Measurements from ENCODE around the gene ABCA8.

The ABCA8 gene

GRCh38 chr17:68853439-68853838 lies 101.8 kb downstream of the ABCA8 start:
- DNase-seq = no peak
- Histone ChIP-seq H3K36me3 (ENCODE audit: control insufficient read depth in 4 of 4, insufficient read depth in 4 of 4, low read length in 3 of 4) (no peaks in the 10 kb centered on the region), H3K4me3 (ENCODE audit: control insufficient read depth in 1 of 7, extremely low read depth in 1 of 7, insufficient read depth in 4 of 7, low read depth in 2 of 7, low read length in 6 of 7) (no peak overlapping the region), H3K27ac (ENCODE audit: insufficient read depth in 1 of 2, low read depth in 1 of 2, low read length in 2 of 2, poor library complexity in 1 of 2, severe bottlenecking in 2 of 2) (no peak overlapping the region), H3K9me3 (ENCODE audit: control extremely low read depth in 1 of 5, control insufficient read depth in 4 of 5, insufficient read depth in 2 of 5, low read depth in 1 of 5, low read length in 4 of 5) (peaks cover 2 to 9% (median 2%) of the 10 kb centered on the region in 5 experiments), H3K4me1 (ENCODE audit: control extremely low read depth in 1 of 4, control insufficient read depth in 4 of 4, insufficient read depth in 4 of 4, low read length in 3 of 4) (no peaks in the 10 kb centered on the region), H3K27me3 (replicated peaks in 2 of 5; ENCODE audit: control insufficient read depth in 4 of 5, insufficient read depth in 5 of 5, low read length in 4 of 5) (no peaks in the 10 kb centered on the region)
- WGBS (ENCODE audit: insufficient coverage) = 89% methylated on average over 2 of the region's 4 CpGs
- POLR2A ChIA-PET = no interaction called here
- CTCF ChIA-PET = no interaction called here

DNA sequence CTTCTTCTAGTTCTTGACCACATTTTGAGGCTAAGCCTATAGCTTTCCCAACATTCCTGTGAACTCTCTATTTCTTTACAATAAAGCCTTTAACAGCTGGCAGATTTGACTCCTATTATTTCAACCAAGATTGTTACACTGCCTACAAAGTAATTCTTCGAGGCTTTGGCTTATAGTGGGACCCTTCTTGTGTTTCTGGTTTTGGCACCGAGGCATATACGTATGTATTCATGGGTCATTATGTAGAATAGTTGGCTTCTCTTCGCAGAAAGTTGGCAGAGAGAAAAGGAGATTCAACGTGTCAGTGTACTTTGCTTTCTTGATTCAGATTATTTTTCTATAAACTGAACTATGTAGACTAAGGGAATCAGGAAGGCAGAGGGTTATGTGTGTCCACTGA lies 102.2 kb downstream of the ABCA8 start:
- Histone ChIP-seq H3K27ac (ENCODE audit: insufficient read depth in 1 of 2, low read depth in 1 of 2, low read length in 2 of 2, poor library complexity in 1 of 2, severe bottlenecking in 2 of 2) (no peak overlapping the region), H3K27me3 (replicated peaks in 2 of 5; ENCODE audit: control insufficient read depth in 4 of 5, insufficient read depth in 5 of 5, low read length in 4 of 5) (no peaks in the 10 kb centered on the region), H3K9me3 (ENCODE audit: control extremely low read depth in 1 of 5, control insufficient read depth in 4 of 5, insufficient read depth in 2 of 5, low read depth in 1 of 5, low read length in 4 of 5) (peaks cover 0 to 5% (median 2%) of the 10 kb centered on the region in 5 experiments), H3K36me3 (ENCODE audit: control insufficient read depth in 4 of 4, insufficient read depth in 4 of 4, low read length in 3 of 4) (no peaks in the 10 kb centered on the region), H3K4me3 (ENCODE audit: control insufficient read depth in 1 of 7, extremely low read depth in 1 of 7, insufficient read depth in 4 of 7, low read depth in 2 of 7, low read length in 6 of 7) (no peak overlapping the region), H3K4me1 (ENCODE audit: control extremely low read depth in 1 of 4, control insufficient read depth in 4 of 4, insufficient read depth in 4 of 4, low read length in 3 of 4) (no peaks in the 10 kb centered on the region)
- ChIA-PET POLR2A (no interaction called here), CTCF (no interaction called here)
- 93% methylated on average over 5 of the region's 5 CpGs for WGBS (ENCODE audit: insufficient coverage)
- no peak for DNase-seq

DNA sequence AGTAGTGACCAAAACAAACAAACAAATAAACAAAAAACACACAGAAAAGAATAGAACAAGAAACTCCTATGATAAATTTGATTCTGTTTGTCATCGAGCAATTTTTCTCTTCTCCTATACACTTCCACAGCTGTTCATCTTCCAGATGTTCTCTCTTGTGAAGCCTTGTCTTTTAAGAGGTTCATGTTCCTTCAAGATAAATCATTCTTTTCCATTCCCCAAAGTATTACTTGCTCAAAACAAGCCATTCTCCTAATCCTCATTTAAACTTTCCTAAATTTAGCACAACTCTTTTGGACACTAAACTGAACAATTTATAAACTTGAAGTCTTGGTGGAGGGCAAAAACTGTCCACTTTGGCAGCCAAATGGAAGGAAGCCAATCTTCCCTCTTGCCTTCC lies 103.3 kb downstream of the ABCA8 start:
- Histone ChIP-seq H3K27me3 (replicated peaks in 2 of 5; ENCODE audit: control insufficient read depth in 4 of 5, insufficient read depth in 5 of 5, low read length in 4 of 5) (no peaks in the 10 kb centered on the region), H3K36me3 (ENCODE audit: control insufficient read depth in 4 of 4, insufficient read depth in 4 of 4, low read length in 3 of 4) (no peaks in the 10 kb centered on the region), H3K27ac (ENCODE audit: insufficient read depth in 1 of 2, low read depth in 1 of 2, low read length in 2 of 2, poor library complexity in 1 of 2, severe bottlenecking in 2 of 2) (no peak overlapping the region), H3K9me3 (ENCODE audit: control extremely low read depth in 1 of 5, control insufficient read depth in 4 of 5, insufficient read depth in 2 of 5, low read depth in 1 of 5, low read length in 4 of 5) (peaks cover 0 to 2% (median 0%) of the 10 kb centered on the region in 5 experiments), H3K4me1 (ENCODE audit: control extremely low read depth in 1 of 4, control insufficient read depth in 4 of 4, insufficient read depth in 4 of 4, low read length in 3 of 4) (no peaks in the 10 kb centered on the region), H3K4me3 (ENCODE audit: control insufficient read depth in 1 of 7, extremely low read depth in 1 of 7, insufficient read depth in 4 of 7, low read depth in 2 of 7, low read length in 6 of 7) (no peak overlapping the region)
- DNase-seq = no peak
- ChIA-PET POLR2A (no interaction called here), CTCF (no interaction called here)
- WGBS (ENCODE audit: insufficient coverage) = 100% methylated on average over 1 of the region's 1 CpG

DNA sequence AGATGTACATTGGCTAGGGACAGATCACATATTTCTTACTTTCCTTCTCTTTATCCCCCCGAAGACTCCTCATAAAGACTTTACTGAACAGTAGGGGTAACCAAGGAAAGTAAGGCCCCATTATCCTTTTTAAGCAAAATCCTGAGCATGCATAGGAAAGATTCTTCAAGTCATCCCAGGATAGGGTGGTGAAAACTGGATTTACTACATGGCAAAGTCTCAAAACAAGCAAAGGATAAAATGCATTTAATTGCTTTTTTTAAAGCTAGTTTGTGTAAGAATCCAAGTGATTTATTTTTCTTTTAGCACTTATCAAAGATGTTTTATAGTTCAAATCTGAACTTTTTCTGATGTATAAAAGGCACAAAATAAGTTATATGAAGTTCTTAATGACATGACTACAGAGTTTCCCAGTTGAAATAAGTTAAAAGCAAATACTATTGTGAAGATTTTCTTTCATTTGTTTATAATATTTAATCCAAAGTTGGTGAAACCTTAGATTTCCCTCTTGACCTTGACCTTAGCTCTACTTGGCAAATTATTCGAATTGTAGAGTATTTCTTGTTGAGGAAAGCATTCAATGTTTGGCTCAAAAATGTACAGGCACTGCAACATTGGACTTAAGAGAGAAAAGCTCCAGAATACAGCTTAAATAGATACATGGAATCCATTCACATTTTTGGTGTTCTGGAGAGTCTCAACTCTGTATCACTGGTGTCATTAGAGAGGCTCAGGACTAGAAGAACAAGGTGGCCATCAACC lies 104.3 kb downstream of the ABCA8 start:
- H3K27ac ChIP-seq (ENCODE audit: insufficient read depth in 1 of 2, low read depth in 1 of 2, low read length in 2 of 2, poor library complexity in 1 of 2, severe bottlenecking in 2 of 2) = no peak overlapping the region

DNA sequence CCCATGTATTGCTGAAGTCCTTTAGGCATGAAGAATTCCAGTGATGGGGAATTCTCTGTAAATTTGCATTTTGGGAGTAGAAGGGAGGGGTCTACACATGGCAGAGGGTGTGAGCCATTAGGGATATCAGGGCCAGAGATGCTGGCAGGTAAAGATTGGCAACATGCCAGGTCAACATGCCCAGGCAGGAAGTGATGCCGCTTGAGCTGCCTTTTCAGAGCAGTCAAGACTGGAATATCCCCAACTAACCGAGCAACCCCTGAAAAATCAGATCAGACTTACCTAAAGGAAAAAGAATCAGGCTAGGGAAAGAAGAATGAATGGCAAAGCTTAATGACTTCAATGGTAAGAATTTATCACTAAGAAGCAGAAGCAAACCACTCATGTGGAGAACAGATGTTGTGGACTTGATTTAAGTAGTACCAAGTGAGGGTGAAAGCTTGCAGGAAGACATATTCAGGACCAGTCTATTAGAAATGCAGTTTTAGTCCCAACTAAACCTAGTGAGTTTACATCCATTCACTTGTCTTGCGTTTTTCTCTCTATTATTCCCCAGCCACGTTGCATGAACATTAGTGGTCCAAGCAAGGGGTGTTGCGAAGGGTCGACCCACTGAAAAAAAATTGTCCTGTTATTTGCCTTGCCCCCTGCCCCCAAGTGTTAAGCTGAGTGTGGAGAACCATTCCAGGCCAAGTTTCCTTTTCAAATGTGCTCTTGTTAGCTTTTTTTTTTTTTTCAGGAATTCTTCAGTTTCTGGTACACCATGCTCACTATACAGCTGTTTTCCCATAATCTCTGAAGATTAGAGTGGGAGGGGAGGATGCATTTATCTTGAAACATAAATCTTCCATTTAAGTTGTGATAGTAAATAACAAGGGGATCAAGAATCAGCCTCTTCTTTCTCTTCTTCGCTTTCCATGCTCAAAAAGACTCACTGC lies 105.2 kb downstream of the ABCA8 start:
- Histone ChIP-seq H3K27ac (ENCODE audit: insufficient read depth in 1 of 2, low read depth in 1 of 2, low read length in 2 of 2, poor library complexity in 1 of 2, severe bottlenecking in 2 of 2) (no peak overlapping the region), H3K4me1 (ENCODE audit: control extremely low read depth in 1 of 4, control insufficient read depth in 4 of 4, insufficient read depth in 4 of 4, low read length in 3 of 4) (no peaks in the 10 kb centered on the region), H3K4me3 (ENCODE audit: control insufficient read depth in 1 of 7, extremely low read depth in 1 of 7, insufficient read depth in 4 of 7, low read depth in 2 of 7, low read length in 6 of 7) (no peak overlapping the region), H3K36me3 (ENCODE audit: control insufficient read depth in 4 of 4, insufficient read depth in 4 of 4, low read length in 3 of 4) (no peaks in the 10 kb centered on the region), H3K27me3 (replicated peaks in 2 of 5; ENCODE audit: control insufficient read depth in 4 of 5, insufficient read depth in 5 of 5, low read length in 4 of 5) (no peaks in the 10 kb centered on the region), H3K9me3 (ENCODE audit: control extremely low read depth in 1 of 5, control insufficient read depth in 4 of 5, insufficient read depth in 2 of 5, low read depth in 1 of 5, low read length in 4 of 5) (peaks cover 0 to 2% (median 0%) of the 10 kb centered on the region in 5 experiments)
- DNase-seq = peak in 1 of 3 donors; percentile 2
- ChIA-PET CTCF (no interaction called here), POLR2A (no interaction called here)
- 100% methylated on average over 4 of the region's 7 CpGs for WGBS (ENCODE audit: insufficient coverage)

More for the DNA sequence above, 104.3 kb downstream of the ABCA8 start:
- no peak for DNase-seq
- no peaks in the 10 kb centered on the region for H3K36me3 ChIP-seq (ENCODE audit: control insufficient read depth in 4 of 4, insufficient read depth in 4 of 4, low read length in 3 of 4)
- no CpG with 5 or more reads among the region's 2 CpGs for WGBS (ENCODE audit: insufficient coverage)
- ChIA-PET CTCF (no interaction called here), POLR2A (no interaction called here)
- no peaks in the 10 kb centered on the region for H3K4me1 ChIP-seq (ENCODE audit: control extremely low read depth in 1 of 4, control insufficient read depth in 4 of 4, insufficient read depth in 4 of 4, low read length in 3 of 4)
- H3K4me3 ChIP-seq (ENCODE audit: control insufficient read depth in 1 of 7, extremely low read depth in 1 of 7, insufficient read depth in 4 of 7, low read depth in 2 of 7, low read length in 6 of 7) = no peak overlapping the region
- H3K27me3 ChIP-seq (replicated peaks in 2 of 5; ENCODE audit: control insufficient read depth in 4 of 5, insufficient read depth in 5 of 5, low read length in 4 of 5) = no peaks in the 10 kb centered on the region
- H3K9me3 ChIP-seq (ENCODE audit: control extremely low read depth in 1 of 5, control insufficient read depth in 4 of 5, insufficient read depth in 2 of 5, low read depth in 1 of 5, low read length in 4 of 5) = peaks cover 0 to 2% (median 0%) of the 10 kb centered on the region in 5 experiments

DNA sequence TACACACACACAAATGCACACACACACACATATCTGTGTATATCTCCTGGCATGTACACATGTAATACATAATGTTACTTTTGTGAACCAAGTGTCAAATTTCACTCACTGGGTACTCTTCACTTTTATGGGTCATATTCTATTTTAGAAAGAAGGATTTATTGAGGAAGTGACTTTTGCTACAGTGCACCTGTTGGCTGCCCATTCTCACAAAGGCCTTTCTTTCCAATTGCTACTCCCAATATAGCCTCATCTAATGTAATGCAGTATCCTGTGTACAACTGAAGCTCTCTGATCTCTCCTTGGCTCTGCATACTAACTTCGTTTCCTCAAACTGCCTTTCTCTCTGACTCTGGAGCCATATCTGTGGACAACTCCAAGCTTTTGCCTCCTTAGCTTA lies 107.5 kb downstream of the ABCA8 start:
- CTCF ChIA-PET = no interaction called here
- Histone ChIP-seq H3K27ac (ENCODE audit: insufficient read depth in 1 of 2, low read depth in 1 of 2, low read length in 2 of 2, poor library complexity in 1 of 2, severe bottlenecking in 2 of 2) (no peak overlapping the region), H3K36me3 (ENCODE audit: control insufficient read depth in 4 of 4, insufficient read depth in 4 of 4, low read length in 3 of 4) (no peaks in the 10 kb centered on the region), H3K4me3 (ENCODE audit: control insufficient read depth in 1 of 7, extremely low read depth in 1 of 7, insufficient read depth in 4 of 7, low read depth in 2 of 7, low read length in 6 of 7) (no peak overlapping the region), H3K27me3 (replicated peaks in 2 of 5; ENCODE audit: control insufficient read depth in 4 of 5, insufficient read depth in 5 of 5, low read length in 4 of 5) (no peaks in the 10 kb centered on the region), H3K4me1 (ENCODE audit: control extremely low read depth in 1 of 4, control insufficient read depth in 4 of 4, insufficient read depth in 4 of 4, low read length in 3 of 4) (no peaks in the 10 kb centered on the region), H3K9me3 (ENCODE audit: control extremely low read depth in 1 of 5, control insufficient read depth in 4 of 5, insufficient read depth in 2 of 5, low read depth in 1 of 5, low read length in 4 of 5) (peaks cover 0 to 2% (median 0%) of the 10 kb centered on the region in 5 experiments)
- 92% methylated on average over 1 of the region's 1 CpG for WGBS (ENCODE audit: insufficient coverage)
- POLR2A ChIA-PET = no interaction called here
- DNase-seq = no peak

GRCh38 chr17:68843522-68843921 lies 111.7 kb downstream of the ABCA8 start:
- no peak for DNase-seq
- Histone ChIP-seq H3K27ac (ENCODE audit: insufficient read depth in 1 of 2, low read depth in 1 of 2, low read length in 2 of 2, poor library complexity in 1 of 2, severe bottlenecking in 2 of 2) (no peak overlapping the region), H3K27me3 (replicated peaks in 2 of 5; ENCODE audit: control insufficient read depth in 4 of 5, insufficient read depth in 5 of 5, low read length in 4 of 5) (no peaks in the 10 kb centered on the region), H3K4me3 (ENCODE audit: control insufficient read depth in 1 of 7, extremely low read depth in 1 of 7, insufficient read depth in 4 of 7, low read depth in 2 of 7, low read length in 6 of 7) (no peak overlapping the region), H3K9me3 (ENCODE audit: control extremely low read depth in 1 of 5, control insufficient read depth in 4 of 5, insufficient read depth in 2 of 5, low read depth in 1 of 5, low read length in 4 of 5) (no peaks in the 10 kb centered on the region), H3K4me1 (ENCODE audit: control extremely low read depth in 1 of 4, control insufficient read depth in 4 of 4, insufficient read depth in 4 of 4, low read length in 3 of 4) (no peaks in the 10 kb centered on the region), H3K36me3 (ENCODE audit: control insufficient read depth in 4 of 4, insufficient read depth in 4 of 4, low read length in 3 of 4) (no peaks in the 10 kb centered on the region)
- ChIA-PET CTCF (no interaction called here), POLR2A (no interaction called here)
- no CpG with 5 or more reads among the region's 3 CpGs for WGBS (ENCODE audit: insufficient coverage)
